HG03432 (cell line): ENCODE measurements around the gene NR0B2.
"Not testable (repeated sequence)": the region's sequence is repeated elsewhere in the genome, so short reads cannot be mapped to it uniquely, and the experiment has no call there.

ENCODE experiments used
- ATAC-seq: cut with Tn5 transposase; IDR thresholded peaks from one replicate; pipeline ENCODE4 v1.9.1; 2021; ENCODE audit warnings: mild to moderate bottlenecking, moderate library complexity; ENCODE audit not compliant: unreplicated experiment

The NR0B2 gene, protein sequence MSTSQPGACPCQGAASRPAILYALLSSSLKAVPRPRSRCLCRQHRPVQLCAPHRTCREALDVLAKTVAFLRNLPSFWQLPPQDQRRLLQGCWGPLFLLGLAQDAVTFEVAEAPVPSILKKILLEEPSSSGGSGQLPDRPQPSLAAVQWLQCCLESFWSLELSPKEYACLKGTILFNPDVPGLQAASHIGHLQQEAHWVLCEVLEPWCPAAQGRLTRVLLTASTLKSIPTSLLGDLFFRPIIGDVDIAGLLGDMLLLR

DNA sequence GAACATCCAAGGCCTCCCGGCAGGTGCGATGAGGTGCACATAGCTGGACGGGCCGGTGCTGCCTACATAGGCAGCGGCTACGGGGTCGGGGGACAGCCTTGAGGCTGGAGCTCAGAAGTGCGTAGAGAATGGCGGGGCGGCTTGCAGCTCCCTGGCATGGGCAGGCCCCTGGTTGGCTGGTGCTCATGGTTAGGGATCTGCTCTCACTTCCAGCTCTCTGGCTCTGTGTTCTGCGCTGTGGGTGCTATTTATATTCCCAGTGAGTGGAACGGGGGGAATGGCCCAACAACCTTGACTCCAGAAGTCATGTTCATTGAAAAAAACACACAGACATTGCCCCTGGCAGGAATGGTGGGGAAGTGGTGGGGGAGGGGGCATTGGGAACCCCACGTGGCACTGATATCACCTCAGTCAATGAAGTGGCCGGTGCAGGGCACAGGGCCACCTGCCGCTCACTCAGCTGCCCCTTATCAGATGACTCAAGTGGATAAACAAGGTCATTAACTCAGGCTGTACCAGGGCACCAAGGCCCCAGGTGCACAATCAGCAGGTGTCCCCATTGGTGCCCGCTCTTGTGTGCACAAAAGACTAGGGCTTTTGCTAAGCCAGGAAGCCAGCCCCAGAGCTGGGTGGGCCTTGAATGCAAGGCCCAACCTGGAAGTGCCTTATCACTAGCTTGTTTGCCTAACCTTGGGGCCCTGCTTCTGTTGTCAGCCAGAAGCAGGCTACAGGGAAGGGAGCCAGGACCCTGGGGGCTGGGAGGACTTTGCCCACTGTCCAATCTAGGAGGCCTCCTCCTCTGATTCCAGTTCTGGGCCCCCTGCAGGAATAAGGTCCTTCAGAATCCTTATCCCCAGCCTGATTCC lies at the start of gene NR0B2:
TSS of gene NR0B2 (minus strand) at position 222 of the 866 bp plus-strand sequence. CDS start at position 187, 35 bp downstream.
- no peak for ATAC-seq

DNA sequence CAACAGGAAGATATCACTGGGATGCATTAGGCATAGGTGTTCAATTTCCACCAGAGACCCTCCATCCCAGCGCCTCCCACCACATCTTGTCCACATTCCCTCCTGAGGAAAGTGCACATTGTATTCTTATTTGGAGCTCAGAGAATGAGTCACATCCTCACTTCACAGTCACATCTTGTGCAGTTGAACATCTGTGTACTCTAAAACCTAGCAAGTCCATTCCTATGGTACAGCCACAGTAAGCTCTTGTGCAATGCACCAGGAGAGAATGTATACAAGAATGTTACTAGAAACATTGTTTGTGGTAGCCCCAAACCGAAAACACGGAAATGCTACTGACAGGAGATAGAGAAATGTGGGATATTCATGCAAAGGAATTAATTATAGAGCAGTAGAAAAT lies 48.1 kb upstream of the NR0B2 start:
- no peak for ATAC-seq

DNA sequence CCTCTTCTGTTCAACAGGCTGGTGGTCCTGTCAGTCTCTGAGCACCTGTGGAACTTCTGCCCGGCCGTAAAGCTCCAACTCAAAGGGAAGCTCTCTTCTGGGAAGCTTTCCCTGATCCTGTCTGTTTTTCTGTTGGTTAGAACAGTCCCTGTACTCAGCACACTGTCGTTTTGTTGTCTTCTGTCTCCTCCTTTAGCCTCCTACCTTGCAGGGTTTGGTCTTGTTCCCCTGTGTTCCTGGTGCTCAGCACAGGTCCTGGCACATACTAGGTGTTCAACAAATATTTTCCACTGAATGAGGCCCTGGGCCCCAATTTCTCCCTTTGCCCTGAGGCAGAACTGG lies 46.8 kb upstream of the NR0B2 start:
- ATAC-seq = no peak

DNA sequence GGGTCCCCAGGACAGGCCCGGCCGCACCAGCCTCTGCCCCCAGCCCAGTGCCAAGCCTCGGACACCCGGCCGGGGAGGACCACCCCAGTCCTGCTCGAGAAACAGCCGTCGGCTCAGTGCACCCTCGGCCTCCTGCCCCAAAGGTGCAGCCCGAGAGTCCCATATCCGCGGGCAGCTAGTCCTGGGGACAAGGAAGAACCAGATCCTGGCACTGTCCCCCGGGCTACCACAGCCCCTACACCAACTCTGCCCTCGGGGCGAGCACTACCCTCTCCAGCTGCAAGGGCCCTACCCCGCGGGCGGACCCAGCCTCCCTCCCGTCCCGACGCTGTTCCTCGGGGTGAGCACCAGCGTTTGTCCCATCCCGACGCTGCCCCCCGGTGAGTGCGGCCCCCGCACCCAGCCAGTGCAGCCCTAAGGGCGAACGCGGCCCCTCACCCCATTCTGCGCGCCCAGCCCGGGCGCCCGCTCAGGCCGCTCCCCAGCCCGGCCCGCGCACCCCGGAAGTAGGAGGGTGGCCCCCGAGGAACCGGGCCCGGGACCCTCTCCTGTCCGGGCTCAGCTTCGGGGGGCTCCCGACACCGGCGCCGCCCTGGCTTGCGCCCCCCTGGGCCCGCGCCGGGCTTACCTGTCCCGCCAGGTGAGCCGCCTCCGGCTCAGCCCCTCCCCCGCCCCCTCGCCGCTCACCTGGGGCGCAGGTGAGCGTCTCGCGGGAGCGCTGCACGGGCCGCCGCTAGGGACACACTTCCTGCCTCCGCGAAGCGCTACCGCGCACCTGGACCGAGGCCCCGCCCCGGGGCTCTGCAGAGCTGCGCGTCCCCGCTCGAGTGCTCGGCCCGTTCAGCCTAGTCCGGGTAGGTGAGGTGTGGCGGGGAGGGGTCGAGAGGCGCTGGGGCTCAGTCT lies 46.2 kb upstream of the NR0B2 start, which contains the start of gene KDF1:
TSS of gene KDF1 (minus strand) at position 747 of the 903 bp plus-strand sequence. CDS start 8,088 bp downstream, outside the sequence.
- no peak for ATAC-seq

DNA sequence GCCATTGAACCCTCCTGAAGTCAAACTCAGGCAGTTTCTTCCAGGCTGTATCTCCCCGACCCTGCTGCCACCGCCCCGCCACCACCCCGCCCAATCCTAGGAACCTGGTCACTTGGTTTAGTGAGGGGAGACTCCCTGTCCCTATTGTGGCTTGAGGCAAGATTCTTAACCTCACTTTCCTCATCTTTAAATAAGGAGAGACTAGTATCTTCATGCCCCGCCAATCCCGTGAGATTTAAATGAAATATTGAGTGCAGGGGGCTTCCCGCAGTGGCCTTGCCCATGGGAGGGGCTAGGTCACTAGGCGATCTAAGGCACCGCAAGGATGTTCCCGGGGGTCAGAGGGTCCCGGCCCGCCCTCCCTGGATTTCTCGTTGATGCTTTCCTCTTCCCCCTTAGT lies 45.5 kb upstream of the NR0B2 start:
- no peak for ATAC-seq

DNA sequence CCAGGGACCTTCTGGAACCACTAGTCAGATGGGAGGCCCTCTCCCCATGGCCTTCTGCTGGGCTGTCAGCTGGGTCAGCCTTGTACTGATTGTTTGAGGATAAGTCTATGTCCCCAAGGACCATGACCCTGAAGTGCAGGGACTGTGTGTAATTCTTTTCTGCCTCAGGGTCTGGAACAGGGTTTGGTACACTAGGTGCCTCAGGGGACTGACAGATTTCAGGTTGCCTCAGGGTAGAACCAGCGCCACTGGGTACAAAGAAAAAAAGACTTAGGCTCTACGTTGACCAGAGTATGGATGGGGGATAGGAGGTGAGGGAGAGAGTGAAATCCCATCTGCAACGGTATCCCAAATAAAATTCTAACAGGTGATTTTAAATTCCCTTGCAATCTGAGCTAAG lies 43.5 kb upstream of the NR0B2 start:
- no peak for ATAC-seq

DNA sequence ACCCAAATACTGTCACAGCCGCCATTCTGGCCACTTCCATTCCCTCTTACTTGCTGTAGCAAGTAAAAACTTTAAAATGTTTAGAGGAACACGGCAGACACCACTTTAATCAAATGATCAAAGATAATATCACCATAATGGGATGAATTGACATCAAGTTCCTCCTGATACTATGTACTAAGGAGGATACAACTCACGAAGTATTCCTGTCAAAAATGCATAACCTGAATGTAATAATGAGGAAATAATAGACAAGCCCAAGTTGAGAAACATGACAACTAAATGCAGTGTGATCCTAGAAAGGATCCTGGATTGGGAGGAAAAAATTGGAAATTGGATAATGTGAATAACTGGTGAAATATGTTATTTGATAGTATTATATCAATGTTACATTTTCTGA lies 42.5 kb upstream of the NR0B2 start:
- ATAC-seq = no peak

DNA sequence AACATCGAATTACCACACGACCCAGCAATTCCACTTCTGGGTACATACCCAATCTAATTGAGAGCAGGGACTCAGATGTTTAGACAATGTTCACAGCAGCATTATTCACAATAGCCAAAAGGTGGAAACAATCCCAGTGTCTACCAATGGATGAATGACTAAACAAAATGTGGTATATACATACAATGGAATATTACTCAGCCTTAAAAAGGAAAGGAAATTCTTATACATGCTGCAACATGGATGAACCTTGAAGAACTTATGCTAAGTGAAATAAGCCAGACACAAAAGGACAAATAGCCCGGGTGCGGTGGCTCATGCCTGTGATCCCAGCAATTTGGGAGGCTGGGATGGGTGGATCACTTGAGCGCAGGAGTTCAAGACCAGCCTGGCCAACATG lies 39.6 kb upstream of the NR0B2 start:
- ATAC-seq = no peak

DNA sequence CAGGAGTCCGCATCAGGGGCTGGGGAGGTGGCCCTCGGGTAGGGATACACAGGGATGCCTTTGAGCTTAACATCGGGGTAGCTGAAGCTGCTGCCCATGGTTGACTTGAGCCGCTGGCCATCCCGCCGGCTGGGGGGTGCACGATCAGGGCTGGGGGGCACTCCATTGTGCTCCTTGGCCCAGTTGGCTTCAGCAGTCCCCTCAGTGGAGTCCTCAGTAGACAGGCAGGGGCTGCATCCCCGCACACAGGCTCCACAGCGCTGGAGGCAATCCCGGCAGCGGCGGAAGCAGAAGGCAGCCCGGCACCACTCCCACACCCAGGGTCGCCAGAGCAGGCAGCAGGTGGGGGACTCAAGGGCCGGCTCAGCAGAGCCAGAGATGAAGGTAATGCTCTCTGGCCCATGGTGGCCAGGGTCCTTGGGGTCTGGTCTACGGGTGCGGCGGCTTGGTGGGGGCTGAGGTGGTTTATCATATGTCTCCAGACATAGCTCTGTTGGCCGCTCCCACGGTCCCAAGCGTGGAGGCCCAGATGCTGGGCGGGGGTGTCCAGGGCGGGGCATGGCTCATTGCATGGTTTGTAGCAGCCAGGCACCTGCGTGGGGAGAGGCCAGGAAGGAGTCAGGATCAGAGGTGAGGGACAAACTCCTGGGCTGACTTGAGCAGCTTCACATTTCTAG lies 38.2 kb upstream of the NR0B2 start:
- no peak for ATAC-seq

DNA sequence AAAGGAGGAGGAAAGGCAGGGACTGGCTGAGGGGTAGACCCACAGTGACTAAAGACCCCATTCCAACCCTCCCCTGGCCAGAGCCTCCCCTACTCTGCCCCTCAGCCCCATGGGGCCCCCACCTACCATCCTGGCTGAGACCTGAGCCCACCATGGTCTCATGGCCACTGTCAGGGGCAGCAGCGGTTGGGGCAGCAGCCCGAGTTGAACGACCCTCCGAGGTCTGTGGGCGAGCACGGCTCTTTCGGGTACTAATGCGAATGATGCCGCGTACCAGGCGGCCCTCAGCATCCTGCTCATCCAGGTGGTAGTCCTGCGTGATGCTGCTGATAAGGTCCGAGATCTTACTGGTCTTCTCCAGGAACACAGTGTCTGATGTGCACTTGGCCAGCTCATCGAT lies 37.4 kb upstream of the NR0B2 start:
- ATAC-seq = no peak

DNA sequence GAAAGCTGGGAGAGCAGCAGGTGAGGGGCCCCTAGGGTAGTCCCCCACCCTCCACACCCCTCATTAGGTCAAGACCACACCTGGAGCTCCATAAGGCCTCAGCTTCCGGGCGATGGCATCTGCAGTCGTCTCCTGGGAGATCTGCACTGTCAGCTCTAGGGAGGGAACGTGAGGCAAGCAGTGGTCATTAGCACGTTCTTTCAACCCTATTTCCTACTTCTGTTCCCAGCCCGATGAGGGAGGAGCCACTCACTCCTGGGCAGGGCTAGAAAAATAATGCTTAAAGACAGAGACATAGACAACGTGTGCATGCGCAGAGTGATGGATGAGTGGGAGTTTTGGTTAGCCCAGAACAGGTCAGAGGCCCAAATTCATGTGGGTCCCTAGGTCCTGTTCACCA lies 36.8 kb upstream of the NR0B2 start:
- no peak for ATAC-seq

DNA sequence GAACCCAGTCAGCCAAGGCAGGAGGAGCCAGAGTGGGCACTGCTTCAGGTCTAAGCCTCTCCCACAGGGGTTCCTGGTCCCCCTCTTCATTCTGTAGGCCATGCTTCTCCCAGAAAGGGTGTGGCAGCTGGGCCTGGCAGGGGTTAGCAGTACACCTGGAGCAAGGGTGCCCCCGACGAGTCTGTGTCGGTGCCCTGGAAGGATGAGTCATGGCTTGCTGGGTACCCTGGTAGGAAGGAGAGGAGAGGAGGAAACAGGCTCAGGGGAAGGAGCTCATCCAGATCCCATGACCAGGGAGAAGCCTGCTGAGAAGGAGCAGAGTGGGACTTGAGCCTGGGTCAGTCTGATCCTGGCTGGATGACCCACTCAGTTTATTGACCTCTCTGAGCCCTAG lies 36.1 kb upstream of the NR0B2 start:
- ATAC-seq = no peak

DNA sequence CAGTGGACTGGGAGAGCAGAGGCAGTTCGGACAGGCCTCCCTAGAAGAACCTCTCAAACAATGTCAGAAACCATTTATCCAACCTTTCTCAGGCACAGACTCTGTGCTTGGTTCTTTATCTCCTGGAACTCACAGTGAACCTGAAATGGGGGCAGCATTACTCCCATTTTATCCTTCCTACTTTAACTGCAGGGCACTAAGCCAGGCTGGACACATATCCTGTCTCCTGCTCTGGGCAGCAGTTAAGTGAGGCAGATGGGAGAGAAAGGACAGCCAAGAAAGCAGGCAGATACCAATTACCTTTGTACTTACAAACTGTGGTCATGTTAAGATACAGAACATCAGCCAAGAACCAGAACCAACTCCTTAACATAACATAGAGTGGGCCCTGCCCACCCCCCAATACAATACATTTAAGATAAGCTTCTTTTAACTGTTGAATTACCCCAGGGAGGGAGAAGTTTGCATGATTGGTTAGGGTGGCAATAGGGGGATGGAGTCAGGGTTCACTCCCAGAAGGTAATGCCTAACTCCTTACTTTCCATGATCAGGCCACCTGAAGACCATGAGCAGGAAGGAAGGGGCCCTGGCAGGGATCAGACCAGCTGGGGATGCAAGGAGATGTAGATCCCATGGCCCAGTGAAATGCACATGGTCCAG lies 35.6 kb upstream of the NR0B2 start:
- ATAC-seq = no peak

DNA sequence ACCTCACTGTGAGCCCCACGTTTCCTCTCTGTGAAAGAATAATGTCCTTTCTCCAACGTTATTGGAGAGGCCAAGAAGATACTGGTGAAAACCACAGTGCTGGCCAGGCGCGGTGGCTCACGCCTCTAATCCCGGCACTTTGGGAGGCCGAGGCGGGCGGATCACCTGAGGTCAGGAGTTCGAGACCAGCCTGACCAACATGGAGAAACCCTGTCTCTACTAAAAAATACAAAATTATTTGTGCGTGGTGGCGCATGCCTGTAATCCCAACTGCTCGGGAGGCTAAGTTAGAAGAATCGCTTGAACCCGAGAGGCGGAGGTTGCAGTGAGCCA lies 34.9 kb upstream of the NR0B2 start:
- not testable (repeated sequence) for ATAC-seq

DNA sequence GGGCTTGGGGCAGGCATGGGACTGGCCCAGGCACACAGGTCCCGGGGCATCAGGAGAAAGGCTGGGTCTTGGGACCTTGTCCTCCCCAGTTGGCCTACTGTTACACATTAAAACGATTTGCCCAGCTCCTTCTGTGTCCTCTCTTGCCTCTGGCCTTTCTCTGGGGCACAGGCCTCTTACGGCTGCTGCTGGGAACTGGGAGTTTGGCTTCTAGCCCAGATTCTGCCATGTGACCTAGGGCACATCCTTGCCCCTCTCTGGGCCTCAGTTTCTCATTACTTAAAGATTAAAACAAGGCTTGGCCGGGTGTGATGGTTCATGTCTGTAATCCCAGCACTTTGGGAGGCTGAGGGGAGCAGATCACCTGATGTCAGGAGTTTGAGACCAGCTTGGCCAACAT lies 32.5 kb upstream of the NR0B2 start:
- ATAC-seq = no peak

DNA sequence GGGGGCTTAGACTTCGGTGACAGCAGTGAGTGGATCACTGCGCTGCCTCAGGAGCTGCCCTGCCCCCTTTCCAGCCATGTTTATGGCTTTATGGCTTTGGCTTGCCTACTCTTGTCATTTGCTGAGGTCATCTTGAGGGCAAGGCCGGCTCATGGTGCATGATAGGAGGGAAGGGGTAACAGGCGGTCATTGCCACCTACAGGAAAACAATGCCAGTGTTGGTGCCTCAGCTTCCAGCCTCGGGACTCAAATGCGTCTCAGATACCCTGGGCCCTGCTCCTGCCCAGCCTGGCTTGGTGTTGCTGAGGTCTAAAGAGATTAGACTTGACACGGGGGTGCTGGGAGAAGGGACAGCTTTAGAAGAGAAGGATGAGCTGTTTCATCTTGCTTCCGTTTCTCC lies 32.0 kb upstream of the NR0B2 start:
- no peak for ATAC-seq

DNA sequence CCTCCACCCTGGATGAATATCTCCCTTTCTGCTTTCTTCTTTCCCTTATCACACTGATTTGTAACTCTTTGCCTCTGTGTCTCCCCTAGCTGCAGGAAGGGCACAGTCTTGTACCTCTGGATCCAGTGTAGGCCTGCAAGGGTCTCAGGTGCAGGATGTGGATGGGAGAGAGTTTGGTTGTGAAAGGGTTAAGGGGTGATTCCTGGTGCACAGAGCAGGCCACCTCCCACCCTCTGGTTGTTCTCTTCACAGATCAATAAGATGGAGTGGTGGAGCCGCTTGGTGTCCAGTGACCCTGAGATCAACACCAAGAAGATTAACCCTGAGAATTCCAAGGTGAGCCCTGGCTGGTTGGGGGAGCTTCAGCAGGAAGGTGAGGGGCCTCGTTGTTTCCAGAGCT lies 31.4 kb upstream of the NR0B2 start:
- no peak for ATAC-seq

DNA sequence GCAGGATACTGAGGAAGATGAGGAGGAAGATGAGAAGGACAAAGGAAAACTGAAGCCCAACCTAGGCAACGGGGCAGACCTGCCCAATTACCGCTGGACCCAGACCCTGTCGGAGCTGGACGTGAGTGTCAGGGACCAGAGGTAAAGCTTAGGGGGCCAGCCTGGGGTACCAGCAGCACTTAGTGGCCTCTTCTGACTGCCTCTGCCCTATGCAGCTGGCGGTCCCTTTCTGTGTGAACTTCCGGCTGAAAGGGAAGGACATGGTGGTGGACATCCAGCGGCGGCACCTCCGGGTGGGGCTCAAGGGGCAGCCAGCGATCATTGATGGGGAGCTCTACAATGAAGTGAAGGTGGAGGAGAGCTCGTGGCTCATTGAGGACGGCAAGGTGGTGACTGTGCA lies 28.9 kb upstream of the NR0B2 start:
- no peak for ATAC-seq

DNA sequence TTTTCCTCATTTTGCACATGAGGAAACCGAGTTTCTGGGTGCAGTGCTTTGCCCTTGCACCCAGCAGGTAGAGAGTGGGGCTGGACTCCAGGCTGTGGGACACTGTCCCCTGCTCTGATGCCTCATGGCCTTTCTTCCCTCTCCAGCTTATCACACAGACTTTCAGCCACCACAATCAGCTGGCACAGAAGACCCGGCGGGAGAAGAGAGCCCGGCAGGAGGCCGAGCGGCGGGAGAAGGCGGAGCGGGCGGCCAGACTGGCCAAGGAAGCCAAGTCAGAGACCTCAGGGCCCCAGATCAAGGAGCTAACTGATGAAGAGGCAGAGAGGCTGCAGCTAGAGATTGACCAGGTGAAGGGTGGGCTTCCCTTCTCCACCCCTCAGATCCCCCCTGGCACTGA lies 27.5 kb upstream of the NR0B2 start:
- no peak for ATAC-seq

DNA sequence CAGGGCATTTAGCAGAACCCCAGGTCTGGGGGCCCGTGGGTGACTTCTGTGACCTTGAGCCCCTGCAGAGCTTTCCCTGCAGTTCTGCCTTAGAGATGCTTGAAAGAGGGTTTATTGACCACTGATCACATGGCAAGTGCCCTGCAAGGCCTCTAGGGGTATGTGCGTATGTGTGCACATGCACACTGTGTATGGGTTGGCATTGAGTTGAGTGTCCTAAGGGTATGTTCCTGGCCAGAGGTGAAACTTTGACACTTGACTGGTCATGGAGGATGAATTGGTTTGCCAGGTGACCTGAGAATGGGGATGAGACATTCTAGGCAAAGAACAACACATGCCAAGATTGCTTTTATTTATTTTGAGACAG lies 24.9 kb upstream of the NR0B2 start:
- ATAC-seq = no peak
